GM10248 (cell line): ENCODE measurements around the gene PMEL.
A peak's percentile ranks its signal among the peaks of the same experiment; 100 is the strongest.
"Not testable (repeated sequence)": the region's sequence is repeated elsewhere in the genome, so short reads cannot be mapped to it uniquely, and the experiment has no call there.

Source experiments
- CTCF ChIA-PET: fragments of 300-600 bp; sonication (Branson Sonifier 250); formaldehyde crosslinking; extraction: SDS; loops from one replicate; lab custom pipeline; 2021; ENCODE audit warnings: antibody characterized with exemption; lab: Yijun Ruan, JAX
- POLR2A ChIA-PET: fragments of 350-650 bp; sonication (Branson Sonifier 250); formaldehyde crosslinking; extraction: SDS; loops from one replicate; lab custom pipeline; 2020; ENCODE audit warnings: antibody characterized with exemption; lab: Yijun Ruan, JAX
- DNase-seq: peaks from one replicate; pipeline ENCODE4 v3.0.0; 2012; ENCODE audit errors: extremely low spot score
- TF ChIP-seq, protein P1 (sequence below): IDR thresholded peaks from 2 replicates; pipeline ENCODE4 v1.5.1; 2012; ENCODE audit warnings: mild to moderate bottlenecking, low read depth; ENCODE audit errors: extremely low read depth, missing control alignments, control extremely low read depth

Gene PMEL

GRCh38 chr12:56007564-56008559, 42.0 kb upstream of the PMEL start:
- DNase-seq = peak; percentile 84
- ChIA-PET CTCF (interaction anchor here (2.2 to 13.2 kb wide), 3 partner anchors 11 to 39 kb away, joined by 7 to 114 read pairs (median 12); partner anchors contain the start of gene SUOX), POLR2A (interaction anchor here (0.6 to 1.2 kb wide), 2 partner anchors 11 to 153 kb away, joined by 3 to 5 read pairs; partner anchors contain the start of gene SUOX)
- TF ChIP-seq, protein P1, sequence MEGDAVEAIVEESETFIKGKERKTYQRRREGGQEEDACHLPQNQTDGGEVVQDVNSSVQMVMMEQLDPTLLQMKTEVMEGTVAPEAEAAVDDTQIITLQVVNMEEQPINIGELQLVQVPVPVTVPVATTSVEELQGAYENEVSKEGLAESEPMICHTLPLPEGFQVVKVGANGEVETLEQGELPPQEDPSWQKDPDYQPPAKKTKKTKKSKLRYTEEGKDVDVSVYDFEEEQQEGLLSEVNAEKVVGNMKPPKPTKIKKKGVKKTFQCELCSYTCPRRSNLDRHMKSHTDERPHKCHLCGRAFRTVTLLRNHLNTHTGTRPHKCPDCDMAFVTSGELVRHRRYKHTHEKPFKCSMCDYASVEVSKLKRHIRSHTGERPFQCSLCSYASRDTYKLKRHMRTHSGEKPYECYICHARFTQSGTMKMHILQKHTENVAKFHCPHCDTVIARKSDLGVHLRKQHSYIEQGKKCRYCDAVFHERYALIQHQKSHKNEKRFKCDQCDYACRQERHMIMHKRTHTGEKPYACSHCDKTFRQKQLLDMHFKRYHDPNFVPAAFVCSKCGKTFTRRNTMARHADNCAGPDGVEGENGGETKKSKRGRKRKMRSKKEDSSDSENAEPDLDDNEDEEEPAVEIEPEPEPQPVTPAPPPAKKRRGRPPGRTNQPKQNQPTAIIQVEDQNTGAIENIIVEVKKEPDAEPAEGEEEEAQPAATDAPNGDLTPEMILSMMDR = no peak

GRCh38 chr12:56004211-56004610, 38.4 kb upstream of the PMEL start:
- ChIA-PET CTCF (interaction anchor here (1.4 to 13.2 kb wide), 3 partner anchors 7 to 31 kb away, joined by 4 to 114 read pairs (median 4); partner anchors contain the start of gene SUOX), POLR2A (no interaction called here)
- DNase-seq = no peak
- TF ChIP-seq, protein P1 = no peak

- DNase-seq, POLR2A ChIA-PET: not testable (repeated sequence)
These were observed 37.5 kb upstream of the PMEL start for GRCh38 chr12:56003376-56003775.

DNA sequence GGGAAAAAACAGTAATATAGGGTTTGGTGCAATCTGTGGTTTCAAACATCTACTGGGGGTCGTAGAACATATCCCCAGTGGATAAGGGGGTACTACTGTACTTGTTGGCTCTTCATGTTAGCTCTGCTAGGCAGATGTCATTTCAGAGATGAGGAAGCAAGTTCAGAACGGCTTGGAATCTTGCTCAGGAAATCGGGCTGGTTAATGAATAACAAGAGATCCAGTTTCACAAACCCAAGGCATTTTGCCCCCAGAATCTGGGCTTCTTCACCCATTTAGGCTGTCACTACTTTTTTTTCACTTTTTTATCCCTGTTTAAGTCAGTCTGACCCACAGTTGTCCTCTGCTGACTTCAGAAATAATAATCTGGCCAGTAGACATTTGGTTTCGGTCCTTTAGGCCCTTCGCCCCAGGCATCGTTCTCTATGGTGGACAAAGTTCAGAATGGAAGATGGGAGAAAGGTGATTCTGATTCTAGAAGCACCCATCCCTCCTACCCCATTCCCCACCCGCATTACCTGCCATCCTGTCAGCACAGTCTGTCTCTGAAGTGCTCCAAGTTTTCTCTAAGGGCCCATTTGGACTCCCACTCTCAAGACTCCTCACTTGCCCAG, 35.8 kb upstream of the PMEL start:
- ChIA-PET POLR2A (no interaction called here), CTCF (no interaction called here)
- DNase-seq = no peak
- TF ChIP-seq, protein P1 = no peak

More at GRCh38 chr12:56003376-56003775, 37.5 kb upstream of the PMEL start:
- CTCF ChIA-PET = interaction anchor here (0.9 to 1.7 kb wide), 2 partner anchors 31 to 264 kb away, joined by 3 to 4 read pairs; no protein-coding TSS in a partner anchor

DNA sequence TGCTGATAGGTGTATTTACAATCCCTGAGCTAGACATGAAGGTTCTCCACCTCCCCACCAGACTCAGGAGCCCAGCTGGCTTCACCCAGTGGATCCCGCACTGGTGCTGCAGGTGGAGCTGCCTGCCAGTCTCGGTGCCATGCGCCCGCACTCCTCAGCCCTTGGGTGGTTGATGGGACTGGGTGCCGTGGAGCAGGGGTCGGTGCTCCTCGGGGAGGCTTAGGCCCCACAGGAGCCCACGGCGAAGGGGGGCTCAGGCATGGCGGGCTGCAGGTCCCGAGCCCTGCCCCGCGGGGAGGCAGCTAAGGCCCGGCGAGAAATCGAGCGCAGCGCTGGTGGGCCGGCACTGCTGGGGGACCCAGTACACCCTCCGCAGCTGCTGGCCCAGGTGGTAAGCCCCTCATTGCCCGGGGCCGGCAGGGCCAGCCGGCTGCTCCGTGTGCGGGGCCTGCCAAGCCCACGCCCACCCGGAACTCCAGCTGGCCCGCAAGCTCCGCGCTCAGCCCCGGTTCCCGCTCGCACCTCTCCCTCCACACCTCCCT, 34.2 kb upstream of the PMEL start:
- DNase-seq, POLR2A ChIA-PET: not testable (repeated sequence)
- CTCF ChIA-PET = interaction anchor here (0.9 to 6.8 kb wide), 4 partner anchors 11 to 60 kb away, joined by 3 to 114 read pairs (median 4); partner anchors contain the start of gene RAB5B

DNA sequence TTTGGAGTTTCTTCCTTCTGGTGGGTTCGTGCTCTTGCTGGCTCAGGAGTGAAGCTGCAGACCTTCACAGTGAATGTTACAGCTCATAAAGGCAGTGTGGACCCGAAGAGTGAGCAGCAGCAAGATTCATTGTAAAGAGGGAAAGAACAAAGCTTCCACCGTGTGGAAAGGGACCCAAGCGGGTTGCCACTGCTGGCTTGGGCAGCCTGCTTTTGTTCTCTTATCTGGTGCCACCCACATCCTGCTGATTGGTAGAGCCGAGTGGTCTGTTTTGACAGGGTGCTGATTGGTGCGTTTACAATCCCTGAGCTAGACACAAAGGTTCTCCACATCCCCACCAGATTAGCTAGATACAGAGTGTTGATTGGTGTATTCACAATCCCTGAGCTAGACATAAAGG, 33.7 kb upstream of the PMEL start:
- DNase-seq, POLR2A ChIA-PET: not testable (repeated sequence)
- CTCF ChIA-PET = interaction anchor here (1.1 to 6.8 kb wide), 4 partner anchors 10 to 26 kb away, joined by 3 to 114 read pairs (median 4); partner anchors contain the start of gene RAB5B

- ChIA-PET CTCF (interaction anchor here (0.7 to 6.8 kb wide), 25 partner anchors 13 to 438 kb away, joined by 3 to 140 read pairs (median 6); partner anchors contain the start of genes RAB5B and ZC3H10), POLR2A (interaction anchor here (0.8 to 2.3 kb wide), 5 partner anchors 10 to 107 kb away, joined by 4 to 11 read pairs (median 5); partner anchors contain the start of genes PA2G4 and RAB5B)
- TF ChIP-seq, protein P1 = no peak
- DNase-seq = peak; percentile 31
These were observed 31.7 kb upstream of the PMEL start for GRCh38 chr12:55997535-55997859.
